ENCODE results near the gene UQCR10. TPM values are rescaled to one million over a fixed set of nuclear protein-coding genes. Genes with fewer than 3 reads are reported as not detected.

The UQCR10 gene
- total RNA-seq, 1 experiment from 2014 or later = 119 TPM

DNA sequence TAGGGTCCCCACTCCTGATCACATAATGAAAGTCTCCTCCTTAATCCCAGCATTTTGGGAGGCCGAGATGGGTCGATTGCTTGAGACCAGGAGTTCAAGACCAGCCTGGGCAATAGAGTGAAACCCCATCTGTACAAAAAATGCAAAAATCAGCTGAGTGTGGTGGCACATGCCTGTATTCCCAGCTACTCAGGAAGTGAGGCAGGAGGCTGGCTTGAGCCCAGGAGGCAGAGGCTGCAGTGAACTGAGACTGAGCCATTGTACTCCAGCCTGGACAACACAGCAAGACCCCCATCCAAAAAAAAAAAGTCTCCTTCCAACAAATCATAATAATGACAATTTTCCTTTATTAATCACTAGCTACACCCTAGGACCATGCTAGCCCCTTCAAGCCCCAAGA is 15.5 kb upstream of the UQCR10 start:
- RAD21 ChIA-PET (ENCODE audit: low non-redundant PET in 1 of 2, low total read pairs in 2 of 2, uncharacterized antibody in 2 of 2, unreplicated experiment in 2 of 2) = no interaction called here
- no peaks in the 10 kb centered on the region for H3K79me2 ChIP-seq (ENCODE audit: insufficient read depth, low read length)
- ATAC-seq (no peak), DNase-seq (ENCODE audit: low read depth, low spot score) (no peak)
- no peak overlapping the region for H3K27ac ChIP-seq (ENCODE audit: low read depth, low read length)
- no peaks in the 10 kb centered on the region for H3K36me3 ChIP-seq (ENCODE audit: control insufficient read depth in 1 of 2, insufficient read depth in 2 of 2, low read length in 2 of 2)
- H3K27me3 ChIP-seq (ENCODE audit: insufficient read depth, low read length) = no peaks in the 10 kb centered on the region
- intact Hi-C loops (cut with micrococcal nuclease) = no loop called here
- POLR2A ChIA-PET = no interaction called here
- no peaks in the 10 kb centered on the region for H3K9me3 ChIP-seq (ENCODE audit: control insufficient read depth in 1 of 2, insufficient read depth in 1 of 2, low read depth in 1 of 2, low read length in 2 of 2)
- no peak overlapping the region for H3K4me2 ChIP-seq (ENCODE audit: low read length)
- H4K20me1 ChIP-seq (ENCODE audit: insufficient read depth) = no peaks in the 10 kb centered on the region
- H3K4me3 ChIP-seq (replicated peaks in 1 of 2; ENCODE audit: low read depth in 1 of 2, low read length in 2 of 2) = no peak overlapping the region
- TF ChIP-seq, protein P1, sequence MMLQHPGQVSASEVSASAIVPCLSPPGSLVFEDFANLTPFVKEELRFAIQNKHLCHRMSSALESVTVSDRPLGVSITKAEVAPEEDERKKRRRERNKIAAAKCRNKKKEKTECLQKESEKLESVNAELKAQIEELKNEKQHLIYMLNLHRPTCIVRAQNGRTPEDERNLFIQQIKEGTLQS (IDR thresholded peaks at IDR 0.05) = no peak
- TF ChIP-seq CTCF (IDR thresholded peaks at IDR 0.05 in 2 of 3, conservative IDR thresholded peaks at IDR 0.05 in 1 of 3; ENCODE audit: borderline replicate concordance in 1 of 3, insufficient read depth in 1 of 3, low read depth in 2 of 3, low read length in 2 of 3) (no peak), TCF7L2 (IDR thresholded peaks at IDR 0.05; ENCODE audit: borderline replicate concordance, extremely low read depth, insufficient read depth, insufficient read length) (no peak), EZH2 (IDR thresholded peaks at IDR 0.05) (no peak), CEBPB (IDR thresholded peaks at IDR 0.05; ENCODE audit: low read depth) (no peak)
- H3K9ac ChIP-seq (ENCODE audit: low read length) = no peak overlapping the region
- BruUV-seq (replicated peaks) = no TSS peak
- no peak overlapping the region for H2AFZ ChIP-seq (ENCODE audit: low read depth, low read length, poor library complexity, severe bottlenecking)
- H3K9me2 ChIP-seq (ENCODE audit: insufficient read depth) = no peaks in the 10 kb centered on the region
- peaks cover 2 to 16% of the 10 kb centered on the region in 2 experiments; a peak in 2 of 4 replicates for H3K4me1 ChIP-seq (ENCODE audit: control insufficient read depth in 1 of 2, insufficient read depth in 2 of 2, low read length in 2 of 2)
- CTCF ChIA-PET = interaction anchor here (1.0 kb wide), 1 partner anchor 252 kb away, joined by 3 read pairs; no protein-coding TSS in a partner anchor

Measured in HCT116 (cell line).